B cell (primary cell): ENCODE results near the gene GDF11.

Experiments
- CTCF ChIP-seq: fragments of 200-600 bp; IDR thresholded peaks from one replicate; pipeline ENCODE4 v1.8.0; 2022; ENCODE audit warnings: antibody characterized with exemption, mild to moderate bottlenecking
- EZH2 ChIP-seq: IDR thresholded peaks from 2 replicates; pipeline ENCODE4 v1.6.1; 2012; ENCODE audit warnings: borderline replicate concordance, low read depth, mild to moderate bottlenecking, moderate library complexity, low read length; ENCODE audit not compliant: insufficient read depth, poor library complexity, severe bottlenecking

- TF ChIP-seq CTCF, result no peak
- no peak for TF ChIP-seq EZH2
Measured at GRCh38 chr12:55717011-55718007, 25.6 kb upstream of the GDF11 start.
